Psoas muscle (tissue), 8 donors: ENCODE results near the gene OSBPL8. TPM values are rescaled to one million over a fixed set of nuclear protein-coding genes. Genes with fewer than 3 reads are reported as not detected.

ENCODE experiments used
- ATAC-seq, 4 donors: fragments of 200-7000 bp; cut with Tn5 transposase; one replicate each; pipeline ENCODE4 v1.9.1; 2020; ENCODE audit warnings: moderate library complexity in 3 of 4, mild to moderate bottlenecking in 2 of 4
- DNase-seq, 2 donors: peaks; one replicate each; pipeline ENCODE4 v3.0.0-alpha.2; 2020
- H3K27ac ChIP-seq: fragments of 200-600 bp; one replicate; pipeline ENCODE4 v1.8.0; 2022
- H3K27me3 ChIP-seq, 3 donors: fragments of 200-600 bp in 1 of 3; one replicate each; pipeline versions ENCODE4 v1.6.1 to v1.8.0; 2013 to 2022; ENCODE audit warnings: low read length in 2 of 3, mild to moderate bottlenecking in 2 of 3, moderate library complexity in 1 of 3; ENCODE audit not compliant: insufficient read depth in 3 of 3
- H3K36me3 ChIP-seq, 2 donors: fragments of 200-600 bp in 1 of 2; one replicate each; pipeline versions ENCODE4 v1.6.1 to v1.8.0; 2013 to 2022; ENCODE audit warnings: low read depth in 1 of 2, mild to moderate bottlenecking in 1 of 2, moderate library complexity in 1 of 2; ENCODE audit not compliant: insufficient read depth in 1 of 2
- H3K4me1 ChIP-seq: fragments of 200-600 bp; one replicate; pipeline ENCODE4 v1.8.0; 2022
- H3K4me3 ChIP-seq: fragments of 200-600 bp; one replicate; pipeline ENCODE4 v1.8.0; 2022; ENCODE audit warnings: mild to moderate bottlenecking
- H3K9me3 ChIP-seq: fragments of 200-600 bp; one replicate; pipeline ENCODE4 v1.8.0; 2022
- CTCF ChIP-seq: fragments of 200-600 bp; IDR thresholded peaks from one replicate; pipeline ENCODE4 v1.8.0; 2022; ENCODE audit warnings: antibody characterized with exemption
- WGBS, 3 donors: extraction: QIAGEN DNeasy Blood & Tissue Kit; methylation state at CpG; one replicate each; pipeline versions ENCODE4 v1.1.6 to v1.1.7; 2013; 5-methylcytosine and 5-hydroxymethylcytosine counted together
- intact Hi-C, 2 donors: fragments of 100-400 bp; cut with DNase I; formaldehyde crosslinking; loops; one replicate each; pipeline versions ENCODE4 v1.11.0 to v1.14.2; 2022
- polyA plus RNA-seq, 3 donors: library from polyadenylated mRNA; stranded (reverse); fragments of 200-250 nt; gene quantifications; one replicate each; pipeline ENCODE4 v1.2.3, GENCODE V29; 2013
- total RNA-seq, 4 donors: library from RNA; stranded (reverse); fragmentation: NEBNext Ultra II Directional in 2 of 4; extraction: Animal tissue kit (Norgen Biotek cat#: 25700) in 2 of 4; gene quantifications; one replicate each; pipeline versions ENCODE4 v1.2.1 to v1.2.4, GENCODE V29; 2021 to 2023
- donor health status: healthy with polysubstance abuse.
- donor health status: DM: no; HTN: no; CAD: no; lungs with moderate emphysema.
- donor health status: Bipolar disorder and iron deficiency.
- donor health status: healthy.
- donor health status: DM: yes; HTN: yes; CAD: no.
- donor health status: DM: no; HTN: no; CAD: no.
- donor health status: DM: no; HTN: no; CAD: no.
- donor health status: DM: yes; HTN: yes; CAD: no.

Gene OSBPL8
- total and polyA plus RNA-seq, 7 donors = 9.2 to 64.3 (median 39.5) TPM

DNA sequence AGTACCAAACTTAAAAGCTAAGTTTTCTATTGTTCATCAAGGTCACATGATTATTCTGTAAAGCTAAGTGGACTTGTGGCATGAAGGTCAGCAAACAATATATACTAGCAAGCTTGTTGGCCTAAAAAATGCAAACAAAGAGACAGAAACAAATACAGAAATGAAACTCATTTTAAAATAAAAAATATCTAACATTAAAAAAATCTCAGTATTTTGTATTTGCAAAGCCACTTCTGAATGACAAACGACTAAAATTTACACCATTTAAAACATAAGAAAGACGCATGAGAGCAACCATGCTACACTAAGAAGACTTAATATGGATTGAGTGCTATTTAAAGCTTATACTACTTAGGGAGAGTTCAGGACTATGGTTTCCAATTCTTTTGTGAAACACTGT lies 138.5 kb downstream of the OSBPL8 start:
- Histone ChIP-seq H3K4me3 (no peak overlapping the region), H3K27ac (no peak overlapping the region), H3K27me3 (no peaks in the 10 kb centered on the region), H3K36me3 (no peaks in the 10 kb centered on the region), H3K9me3 (peaks cover 14% of the 10 kb centered on the region), H3K4me1 (no peaks in the 10 kb centered on the region)
- intact Hi-C loops = no loop called here
- ATAC-seq (no peak), DNase-seq (no peak)
- 91 to 94% (median 92%) methylated on average over 2 of the region's 2 CpGs for WGBS, 3 donors
- TF ChIP-seq CTCF = no peak

DNA sequence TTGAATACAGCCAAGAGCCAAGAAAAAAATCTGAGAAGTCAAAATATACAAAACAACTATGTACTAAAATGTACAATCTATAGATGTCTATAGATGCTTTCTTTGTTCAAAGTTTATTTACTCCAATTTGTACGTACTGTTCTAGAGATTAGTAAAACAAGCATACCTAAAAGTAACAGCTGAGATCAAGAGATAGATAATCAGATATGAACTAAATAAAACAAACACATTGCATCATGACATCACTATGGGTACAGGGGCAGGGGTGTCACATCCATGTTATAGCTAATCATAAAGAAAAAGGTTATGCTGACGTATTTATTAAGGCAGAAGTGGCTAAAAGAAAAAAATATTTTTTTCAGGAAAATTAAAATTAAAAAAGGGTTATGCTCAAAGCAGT lies 139.3 kb downstream of the OSBPL8 start:
- Histone ChIP-seq H3K4me1 (no peaks in the 10 kb centered on the region), H3K27ac (no peak overlapping the region), H3K36me3 (no peaks in the 10 kb centered on the region), H3K4me3 (no peak overlapping the region), H3K9me3 (peaks cover 7% of the 10 kb centered on the region), H3K27me3 (no peaks in the 10 kb centered on the region)
- no peak for TF ChIP-seq CTCF
- no peak for DNase-seq
- 90 to 95% (median 95%) methylated on average over 2 of the region's 2 CpGs for WGBS, 3 donors
- ATAC-seq = no peak
- intact Hi-C loops = no loop called here

- ATAC-seq (no peak), DNase-seq (no peak)
- Histone ChIP-seq H3K27ac (no peak overlapping the region), H3K27me3 (no peaks in the 10 kb centered on the region), H3K9me3 (no peaks in the 10 kb centered on the region), H3K36me3 (no peaks in the 10 kb centered on the region), H3K4me1 (no peaks in the 10 kb centered on the region), H3K4me3 (no peak overlapping the region)
- intact Hi-C loops = no loop called here
- TF ChIP-seq CTCF = no peak
These were observed 142.5 kb downstream of the OSBPL8 start for GRCh38 chr12:76417116-76417515.

DNA sequence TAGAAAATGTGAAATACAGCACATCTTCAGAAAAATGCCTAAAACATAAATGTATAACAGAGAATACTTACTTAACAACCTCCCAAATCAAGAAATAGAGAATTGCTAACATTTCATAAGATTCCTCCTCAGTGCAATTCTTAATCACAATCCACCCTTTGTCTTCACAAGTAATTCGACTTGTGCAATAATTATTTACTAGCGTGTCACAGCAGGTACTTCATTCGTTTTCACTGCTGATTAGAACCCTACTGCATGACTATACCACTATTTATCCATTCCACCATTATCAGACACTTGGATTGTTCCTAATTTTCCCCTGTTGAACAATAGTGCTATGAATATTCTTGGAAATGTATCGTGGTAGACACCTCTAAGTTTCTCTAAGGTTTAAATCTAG lies 146.4 kb downstream of the OSBPL8 start:
- Histone ChIP-seq H3K4me3 (no peak overlapping the region), H3K9me3 (no peaks in the 10 kb centered on the region), H3K4me1 (no peaks in the 10 kb centered on the region), H3K27ac (no peak overlapping the region), H3K36me3 (peaks cover 0 to 4% of the 10 kb centered on the region in 2 donors), H3K27me3 (no peaks in the 10 kb centered on the region)
- DNase-seq (no peak), ATAC-seq (no peak)
- intact Hi-C loops = no loop called here
- 92 to 94% (median 93%) methylated on average over 4 of the region's 4 CpGs for WGBS, 3 donors
- TF ChIP-seq CTCF = no peak

- no peaks in the 10 kb centered on the region for H3K9me3 ChIP-seq
- DNase-seq (no peak), ATAC-seq (no peak)
- no peak overlapping the region for H3K27ac ChIP-seq
- peaks cover 0 to 4% of the 10 kb centered on the region in 2 donors for H3K36me3 ChIP-seq
- no peaks in the 10 kb centered on the region for H3K4me1 ChIP-seq
- intact Hi-C loops = no loop called here
- H3K4me3 ChIP-seq = no peak overlapping the region
- WGBS, 3 donors = 63 to 75% (median 69%) methylated on average over 5 of the region's 5 CpGs
- H3K27me3 ChIP-seq = no peaks in the 10 kb centered on the region
- TF ChIP-seq CTCF = no peak
These were observed 148.8 kb downstream of the OSBPL8 start for GRCh38 chr12:76410781-76411180.
